ENCODE measurements around the gene ZMYND10.

Gene ZMYND10

GRCh38 chr3:50358911-50359759, 13.6 kb upstream of the ZMYND10 start, which contains the start of gene TMEM115:
Gene TMEM115, minus strand, starts transcription at chr3:50359521. Its CDS starts 458 bp downstream, at chr3:50359063.
- TF ChIP-seq, protein P1, sequence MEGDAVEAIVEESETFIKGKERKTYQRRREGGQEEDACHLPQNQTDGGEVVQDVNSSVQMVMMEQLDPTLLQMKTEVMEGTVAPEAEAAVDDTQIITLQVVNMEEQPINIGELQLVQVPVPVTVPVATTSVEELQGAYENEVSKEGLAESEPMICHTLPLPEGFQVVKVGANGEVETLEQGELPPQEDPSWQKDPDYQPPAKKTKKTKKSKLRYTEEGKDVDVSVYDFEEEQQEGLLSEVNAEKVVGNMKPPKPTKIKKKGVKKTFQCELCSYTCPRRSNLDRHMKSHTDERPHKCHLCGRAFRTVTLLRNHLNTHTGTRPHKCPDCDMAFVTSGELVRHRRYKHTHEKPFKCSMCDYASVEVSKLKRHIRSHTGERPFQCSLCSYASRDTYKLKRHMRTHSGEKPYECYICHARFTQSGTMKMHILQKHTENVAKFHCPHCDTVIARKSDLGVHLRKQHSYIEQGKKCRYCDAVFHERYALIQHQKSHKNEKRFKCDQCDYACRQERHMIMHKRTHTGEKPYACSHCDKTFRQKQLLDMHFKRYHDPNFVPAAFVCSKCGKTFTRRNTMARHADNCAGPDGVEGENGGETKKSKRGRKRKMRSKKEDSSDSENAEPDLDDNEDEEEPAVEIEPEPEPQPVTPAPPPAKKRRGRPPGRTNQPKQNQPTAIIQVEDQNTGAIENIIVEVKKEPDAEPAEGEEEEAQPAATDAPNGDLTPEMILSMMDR (IDR thresholded peaks at IDR 0.05; ENCODE audit: insufficient read depth, missing control alignments), result no peak
- DNase-seq (ENCODE audit: insufficient read length, low spot score), result peak; percentile 98
- peak; percentile 44 for FAIRE-seq

DNA sequence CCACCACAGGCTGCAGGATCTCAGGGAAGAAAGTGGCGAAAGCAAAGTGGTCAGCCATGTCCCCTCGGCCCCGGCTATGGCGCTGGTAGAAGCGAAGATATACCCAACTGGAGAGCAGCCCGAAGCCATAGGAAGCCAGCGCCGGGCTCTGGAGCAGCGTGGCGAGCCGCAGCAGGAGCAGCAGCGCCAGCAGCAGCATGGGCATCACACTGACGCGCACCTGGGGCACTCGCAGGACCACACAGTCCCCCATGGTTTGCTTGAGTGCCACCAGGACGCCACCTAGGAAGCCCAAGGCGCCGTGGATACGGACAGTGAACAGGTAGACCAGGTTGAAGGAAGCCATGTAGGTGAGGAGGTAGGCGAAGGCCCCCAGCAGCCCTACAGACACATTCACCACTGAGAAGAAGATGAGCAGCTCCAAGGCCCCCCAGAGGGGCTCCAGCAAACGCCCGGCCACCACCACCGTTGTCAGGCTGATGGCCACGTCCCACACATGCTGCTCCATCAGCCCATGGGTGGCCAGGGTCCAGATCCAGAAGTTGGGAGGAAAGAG, 12.9 kb upstream of the ZMYND10 start:
- DNase-seq (ENCODE audit: insufficient read length, low spot score) (no peak), FAIRE-seq (no peak)
- TF ChIP-seq, protein P1 (IDR thresholded peaks at IDR 0.05; ENCODE audit: insufficient read depth, missing control alignments), result no peak

DNA sequence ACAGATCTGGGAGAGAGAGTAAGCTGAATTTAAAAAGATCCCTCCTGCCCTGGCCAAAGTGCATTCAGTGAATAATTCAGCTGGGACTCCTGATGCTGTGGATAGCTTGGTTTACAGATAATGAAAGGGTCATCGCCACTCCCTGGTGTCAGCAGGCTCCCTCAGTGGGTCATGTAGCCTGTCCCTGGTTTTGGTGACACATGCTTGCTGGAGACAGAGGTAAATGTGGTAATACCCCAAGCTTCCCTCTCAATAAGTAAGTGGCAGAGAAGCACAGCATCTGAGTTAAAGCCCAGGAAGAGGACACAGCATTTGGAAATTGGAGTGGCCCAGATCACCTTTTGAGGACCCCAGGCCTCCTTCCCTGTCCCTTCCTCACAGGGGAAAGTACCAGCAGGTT, 11.9 kb upstream of the ZMYND10 start:
- TF ChIP-seq, protein P1 (IDR thresholded peaks at IDR 0.05; ENCODE audit: insufficient read depth, missing control alignments), result no peak
- DNase-seq (ENCODE audit: insufficient read length, low spot score) (no peak), FAIRE-seq (no peak)

DNA sequence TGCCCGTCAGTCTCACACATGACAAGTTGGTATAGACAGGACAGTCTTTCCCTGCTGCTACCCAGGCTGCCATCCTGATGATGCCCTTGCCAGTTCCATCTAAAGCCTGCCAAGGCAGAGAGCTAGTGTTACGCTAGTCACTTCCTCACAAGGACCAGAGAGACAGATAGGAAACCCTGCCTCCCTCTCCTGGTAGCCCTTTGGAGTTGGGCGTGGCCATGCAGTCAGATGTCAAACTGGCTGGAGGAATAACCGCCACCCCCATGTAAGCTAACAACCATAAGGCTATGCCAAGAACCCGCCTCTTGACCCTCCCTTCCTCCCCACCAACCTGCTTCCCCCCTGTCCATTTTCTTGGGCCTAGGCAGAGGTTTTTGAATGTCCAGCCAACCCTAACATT, 11.0 kb upstream of the ZMYND10 start:
- DNase-seq (ENCODE audit: insufficient read length, low spot score), result no peak
- TF ChIP-seq, protein P1 (IDR thresholded peaks at IDR 0.05; ENCODE audit: insufficient read depth, missing control alignments), result no peak
- FAIRE-seq, result no peak

- FAIRE-seq (no peak), DNase-seq (ENCODE audit: insufficient read length, low spot score) (no peak)
- TF ChIP-seq, protein P1 (IDR thresholded peaks at IDR 0.05; ENCODE audit: insufficient read depth, missing control alignments), result no peak
Measured at GRCh38 chr3:50355829-50356552, 10.5 kb upstream of the ZMYND10 start.

DNA sequence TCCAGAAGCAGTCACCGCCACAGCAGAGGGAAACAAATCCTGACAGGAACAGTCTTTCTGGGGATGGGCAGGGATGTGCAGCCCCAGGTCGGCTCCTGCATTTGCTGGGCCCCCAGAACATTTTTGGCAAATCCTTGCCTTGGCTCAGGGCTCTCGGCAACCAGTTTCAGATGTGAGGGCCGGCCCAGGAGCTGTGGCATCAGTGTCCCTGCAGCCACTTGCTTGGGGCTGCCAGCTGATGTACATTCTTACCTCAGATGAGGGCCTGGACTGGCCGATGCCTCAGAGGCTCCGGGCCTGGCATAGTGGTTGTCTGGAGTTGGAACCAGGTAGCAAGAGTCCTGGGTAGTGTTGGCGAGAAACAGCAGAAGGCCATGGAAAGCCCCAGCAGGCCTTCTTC, 9.3 kb upstream of the ZMYND10 start:
- FAIRE-seq, result no peak
- TF ChIP-seq, protein P1 (IDR thresholded peaks at IDR 0.05; ENCODE audit: insufficient read depth, missing control alignments), result no peak

More for the DNA sequence above, 9.3 kb upstream of the ZMYND10 start:
- no peak for DNase-seq (ENCODE audit: insufficient read length, low spot score)

Data from D721Med (cell line).